Caco-2 (cell line): ENCODE results near the gene APRT. TPM values are rescaled to one million over a fixed set of nuclear protein-coding genes. Genes with fewer than 3 reads are reported as not detected.

Experiments
- BruUV-seq: library from RNA; stranded (reverse); fragments of 400-500 nt; replicated peaks from 2 replicates; lab custom pipeline; 2021; lab: Mats Ljungman, UMichigan
- CTCF ChIA-PET: fragments of 300-600 bp; sonication (Branson Sonifier 250); formaldehyde crosslinking; loops from one replicate; lab custom pipeline; 2022; ENCODE audit warnings: antibody characterized with exemption; lab: Charles Lee
- POLR2A ChIA-PET: fragments of 300-600 bp; sonication (Branson Sonifier 250); formaldehyde crosslinking; loops from one replicate; lab custom pipeline; 2022; ENCODE audit warnings: antibody characterized with exemption; lab: Charles Lee
- DNase-seq, 2 experiments: peaks; one replicate each; pipeline versions ENCODE4 v3.0.0 to v3.0.0-alpha.2; 2020 to 2022
- H3K27me3 ChIP-seq: replicated peaks from 2 replicates; pipeline ENCODE4 v1.6.0; 2011; ENCODE audit warnings: low read length; ENCODE audit not compliant: control insufficient read depth, insufficient read depth
- H3K36me3 ChIP-seq: 2 replicates; pipeline ENCODE4 v1.5.1; 2011; ENCODE audit warnings: low read length; ENCODE audit not compliant: control insufficient read depth, insufficient read depth
- H3K4me1 ChIP-seq: fragments of 250-450 bp; sonication (Bioruptor Pico); 2 replicates; pipeline ENCODE4 v1.5.1; 2020; ENCODE audit warnings: mild to moderate bottlenecking
- H3K4me3 ChIP-seq: 2 replicates; pipeline ENCODE4 v1.5.1; 2011; ENCODE audit warnings: low read depth, mild to moderate bottlenecking, control low read depth, low read length
- H3K9me3 ChIP-seq: fragments of 250-450 bp; sonication (Bioruptor Pico); 2 replicates; pipeline ENCODE4 v1.5.1; 2020; ENCODE audit warnings: mild to moderate bottlenecking, moderate library complexity
- H3K27ac Mint-ChIP-seq: one replicate; pipeline ENCODE4 v1.8.0; 2022; ENCODE audit warnings: mixed read lengths; ENCODE audit not compliant: unreplicated experiment
- H3K27me3 Mint-ChIP-seq: one replicate; pipeline ENCODE4 v1.8.0; 2022; ENCODE audit warnings: mixed read lengths; ENCODE audit not compliant: insufficient read depth, unreplicated experiment
- H3K36me3 Mint-ChIP-seq: one replicate; pipeline ENCODE4 v1.8.0; 2022; ENCODE audit warnings: mild to moderate bottlenecking, mixed read lengths; ENCODE audit not compliant: insufficient read depth, unreplicated experiment
- H3K4me1 Mint-ChIP-seq: one replicate; pipeline ENCODE4 v1.8.0; 2022; ENCODE audit warnings: low read depth, mixed read lengths; ENCODE audit not compliant: unreplicated experiment
- H3K4me3 Mint-ChIP-seq: one replicate; pipeline ENCODE4 v1.8.0; 2022; ENCODE audit warnings: mild to moderate bottlenecking, moderate library complexity, mixed read lengths; ENCODE audit not compliant: unreplicated experiment
- H3K9me3 Mint-ChIP-seq: one replicate; pipeline ENCODE4 v1.8.0; 2022; ENCODE audit warnings: mixed read lengths; ENCODE audit not compliant: unreplicated experiment
- CTCF ChIP-seq, 2 experiments: fragments of 200-600 bp in 1 of 2; IDR thresholded peaks; 1 replicate in 1 of 2; 2 replicates in 1 of 2; pipeline versions ENCODE4 v1.5.1 to v1.8.0; 2011 to 2022; ENCODE audit warnings: antibody characterized with exemption in 1 of 2, control low read depth in 1 of 2, inconsistent platforms in 1 of 2, low read depth in 1 of 2, low read length in 1 of 2, mild to moderate bottlenecking in 1 of 2, moderate library complexity in 1 of 2; ENCODE audit not compliant: insufficient read depth in 1 of 2, severe bottlenecking in 1 of 2, unreplicated experiment in 1 of 2
- intact Hi-C: fragments of 100-400 bp; cut with micrococcal nuclease; formaldehyde crosslinking; loops from one replicate; pipeline ENCODE4 v1.10.0; 2022; ENCODE audit not compliant: unreplicated experiment
- total RNA-seq: library from RNA; stranded (reverse); gene quantifications from 2 replicates; pipeline ENCODE4 v1.2.3, GENCODE V29; 2022

Gene APRT
- total RNA-seq, 1 experiment from 2014 or later, result 251 TPM

DNA sequence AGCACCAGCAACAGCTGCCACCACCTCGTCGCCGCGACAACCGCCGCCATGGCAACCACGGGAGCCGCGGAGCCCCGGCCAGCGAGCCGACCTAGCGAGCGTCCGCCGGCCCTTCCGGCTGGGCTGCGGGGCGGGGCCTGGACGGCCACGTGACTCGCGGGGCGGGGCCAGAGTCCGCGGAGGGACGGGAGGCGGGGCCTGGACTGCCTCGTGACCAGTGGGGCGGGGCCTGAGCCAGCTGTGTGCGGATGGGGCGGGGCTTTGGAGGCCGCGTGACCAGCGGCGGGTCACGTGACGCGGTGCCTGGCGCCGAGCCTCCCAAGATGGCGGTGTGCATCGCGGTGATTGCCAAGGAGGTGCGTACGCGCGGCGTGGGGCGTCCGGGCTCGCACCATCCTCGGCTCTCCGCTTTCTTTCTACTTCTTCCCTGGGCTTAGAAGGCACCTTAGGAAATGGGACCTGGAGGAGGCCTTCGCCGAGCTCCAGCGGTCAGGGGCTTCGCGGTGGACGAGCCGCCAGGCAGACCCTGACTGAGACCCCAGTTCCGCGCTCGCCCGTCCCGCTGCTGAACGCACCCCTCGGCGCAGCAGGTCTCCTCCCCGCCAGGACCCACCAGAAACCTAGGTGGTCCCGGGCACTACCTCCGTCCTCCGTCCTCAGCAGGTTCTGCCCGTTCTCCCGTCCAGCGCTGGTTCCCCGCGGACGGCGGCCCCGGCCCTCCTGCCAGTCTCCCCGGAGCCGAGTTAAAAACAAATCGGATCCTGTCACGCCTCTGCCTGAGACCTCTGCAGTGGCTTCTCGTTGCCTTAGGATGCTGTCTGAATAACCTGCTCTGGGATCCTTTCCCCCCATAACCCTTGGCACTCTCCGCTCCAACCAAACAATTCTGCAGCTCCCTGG is 45.4 kb upstream of the APRT start, which contains the start of the genes GALNS and TRAPPC2L:
Gene GALNS (minus strand): TSS at position 120 of the 900 bp plus-strand sequence. CDS start 70 bp downstream, at position 50.
Gene TRAPPC2L (plus strand): TSS at position 300 of the 900 bp plus-strand sequence. CDS start 24 bp downstream, at position 324.
- no peaks in the 10 kb centered on the region for H3K9me3 Mint-ChIP-seq
- BruUV-seq, result no TSS peak
- peak within 1 kb of the TSS; percentile 98 for H3K27ac Mint-ChIP-seq
- intact Hi-C loops, result loop anchor here (1.0 to 5.0 kb wide), 3 partner anchors 41 to 360 kb away; no protein-coding TSS in a partner anchor
- H3K4me3 ChIP-seq, result peak within 1 kb of the TSS; percentile 86
- H3K36me3 Mint-ChIP-seq, result peaks cover 34% of the 10 kb centered on the region
- peaks cover 18% of the 10 kb centered on the region for H3K4me1 Mint-ChIP-seq
- DNase-seq, result peak; percentile 98 to 100
- H3K27me3 ChIP-seq, result no peaks in the 10 kb centered on the region
- H3K27me3 Mint-ChIP-seq, result no peaks in the 10 kb centered on the region
- H3K4me1 ChIP-seq, result peaks cover 11% of the 10 kb centered on the region
- CTCF ChIA-PET, result interaction anchor here (0.8 to 2.4 kb wide), 8 partner anchors 11 to 120 kb away, joined by 3 to 18 read pairs (median 4); partner anchors contain the start of gene APRT
- 0 out of 2 replicates have a peak, but pooled peaks cover 6% of the 10 kb centered on the region for H3K36me3 ChIP-seq
- POLR2A ChIA-PET, result interaction anchor here (0.6 to 2.1 kb wide), 4 partner anchors 12 to 390 kb away, joined by 3 to 13 read pairs (median 3); partner anchors contain the start of gene APRT
- no peaks in the 10 kb centered on the region for H3K9me3 ChIP-seq
- H3K4me3 Mint-ChIP-seq, result peak within 1 kb of the TSS; percentile 95
- no peak for TF ChIP-seq CTCF (IDR thresholded peaks at IDR 0.05; ENCODE audit: insufficient read depth in 1 of 2, low read depth in 1 of 2, low read length in 1 of 2, severe bottlenecking in 1 of 2, unreplicated experiment in 1 of 2)

DNA sequence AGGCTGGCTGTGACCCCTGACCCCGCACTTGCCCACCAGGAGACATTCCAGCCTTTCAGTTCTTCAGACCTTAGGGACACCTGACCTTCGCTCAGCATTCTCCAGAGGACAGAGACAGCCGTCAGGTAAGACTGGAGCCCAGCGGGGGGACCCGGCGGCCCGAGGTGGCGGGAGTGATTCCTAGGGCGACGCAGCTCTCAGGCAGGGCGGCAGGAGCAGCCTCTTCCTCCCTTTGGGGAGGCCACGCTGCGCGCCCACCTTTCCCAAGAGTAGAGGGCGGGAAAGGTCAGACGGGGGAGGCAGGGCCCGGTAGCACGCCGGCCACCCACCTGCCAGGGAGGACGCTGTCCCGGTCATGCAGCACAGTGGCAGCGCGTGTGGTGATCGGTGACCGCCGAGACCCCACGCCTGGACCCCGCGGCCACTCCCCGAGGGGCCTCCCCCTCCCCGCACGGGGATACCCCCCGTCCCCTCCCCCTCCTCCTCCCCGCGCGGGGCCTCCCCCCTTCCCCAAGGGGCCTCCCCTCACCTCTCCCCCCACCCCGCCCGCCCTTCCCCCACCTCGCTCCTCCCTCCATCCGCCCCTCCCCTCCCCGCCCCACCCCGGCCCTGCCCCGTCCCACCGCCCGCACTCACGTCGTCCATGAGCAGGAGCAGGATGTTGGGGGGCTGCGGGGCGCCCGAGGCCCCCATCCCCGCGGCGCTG is 44.5 kb upstream of the APRT start:
- POLR2A ChIA-PET, result interaction anchor here (0.6 to 2.1 kb wide), 3 partner anchors 12 to 44 kb away, joined by 3 to 13 read pairs (median 3); partner anchors contain the start of gene APRT
- DNase-seq, result peak; percentile 58 to 74
- Mint-ChIP-seq H3K4me3 (peak overlapping the region; percentile 95), H3K27me3 (no peaks in the 10 kb centered on the region), H3K9me3 (no peaks in the 10 kb centered on the region), H3K27ac (peak overlapping the region; percentile 98), H3K4me1 (peaks cover 18% of the 10 kb centered on the region), H3K36me3 (peaks cover 34% of the 10 kb centered on the region)
- Histone ChIP-seq H3K4me3 (peak overlapping the region; percentile 86), H3K4me1 (peaks cover 11% of the 10 kb centered on the region), H3K36me3 (0 out of 2 replicates have a peak, but pooled peaks cover 6% of the 10 kb centered on the region), H3K9me3 (no peaks in the 10 kb centered on the region), H3K27me3 (no peaks in the 10 kb centered on the region)
- CTCF ChIA-PET, result interaction anchor here (0.8 to 2.4 kb wide), 4 partner anchors 10 to 119 kb away, joined by 3 to 18 read pairs (median 11); partner anchors contain the start of gene APRT
- intact Hi-C loops, result loop anchor here (5.0 kb wide), 1 partner anchor 359 kb away; no protein-coding TSS in a partner anchor
- no TSS peak for BruUV-seq
- TF ChIP-seq CTCF (IDR thresholded peaks at IDR 0.05; ENCODE audit: insufficient read depth in 1 of 2, low read depth in 1 of 2, low read length in 1 of 2, severe bottlenecking in 1 of 2, unreplicated experiment in 1 of 2), result no peak
